Measurements from ENCODE around the gene PCGF3. TPM values are rescaled to one million over a fixed set of nuclear protein-coding genes. Genes with fewer than 3 reads are reported as not detected.
"Not testable (repeated sequence)": the region's sequence is repeated elsewhere in the genome, so short reads cannot be mapped to it uniquely, and the experiment has no call there.

PCGF3 gene
- total RNA-seq, 1 donor from 2014 or later = 35.2 TPM

GRCh38 chr4:703336-704197 is 2.1 kb upstream of the PCGF3 start:
- DNase-seq (ENCODE audit: low read depth) = no peak
- TF ChIP-seq, protein P1, sequence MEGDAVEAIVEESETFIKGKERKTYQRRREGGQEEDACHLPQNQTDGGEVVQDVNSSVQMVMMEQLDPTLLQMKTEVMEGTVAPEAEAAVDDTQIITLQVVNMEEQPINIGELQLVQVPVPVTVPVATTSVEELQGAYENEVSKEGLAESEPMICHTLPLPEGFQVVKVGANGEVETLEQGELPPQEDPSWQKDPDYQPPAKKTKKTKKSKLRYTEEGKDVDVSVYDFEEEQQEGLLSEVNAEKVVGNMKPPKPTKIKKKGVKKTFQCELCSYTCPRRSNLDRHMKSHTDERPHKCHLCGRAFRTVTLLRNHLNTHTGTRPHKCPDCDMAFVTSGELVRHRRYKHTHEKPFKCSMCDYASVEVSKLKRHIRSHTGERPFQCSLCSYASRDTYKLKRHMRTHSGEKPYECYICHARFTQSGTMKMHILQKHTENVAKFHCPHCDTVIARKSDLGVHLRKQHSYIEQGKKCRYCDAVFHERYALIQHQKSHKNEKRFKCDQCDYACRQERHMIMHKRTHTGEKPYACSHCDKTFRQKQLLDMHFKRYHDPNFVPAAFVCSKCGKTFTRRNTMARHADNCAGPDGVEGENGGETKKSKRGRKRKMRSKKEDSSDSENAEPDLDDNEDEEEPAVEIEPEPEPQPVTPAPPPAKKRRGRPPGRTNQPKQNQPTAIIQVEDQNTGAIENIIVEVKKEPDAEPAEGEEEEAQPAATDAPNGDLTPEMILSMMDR (conservative IDR thresholded peaks at IDR 0.05; ENCODE audit: low read depth, low read length) = no peak
- no peak overlapping the region for H3K4me3 ChIP-seq (ENCODE audit: low read depth, low read length)

GRCh38 chr4:704198-704891 is 1.3 kb upstream of the PCGF3 start:
- TF ChIP-seq, protein P1 (conservative IDR thresholded peaks at IDR 0.05; ENCODE audit: low read depth, low read length) = no peak
- no peak overlapping the region for H3K4me3 ChIP-seq (ENCODE audit: low read depth, low read length)
- DNase-seq (ENCODE audit: low read depth) = no peak

- TF ChIP-seq, protein P1 (conservative IDR thresholded peaks at IDR 0.05; ENCODE audit: low read depth, low read length) = no peak
- DNase-seq (ENCODE audit: low read depth) = no peak
- H3K4me3 ChIP-seq (ENCODE audit: low read depth, low read length) = peak overlapping the region; percentile 97
Measured at GRCh38 chr4:704971-705277, 708 bp upstream of the PCGF3 start.

DNA sequence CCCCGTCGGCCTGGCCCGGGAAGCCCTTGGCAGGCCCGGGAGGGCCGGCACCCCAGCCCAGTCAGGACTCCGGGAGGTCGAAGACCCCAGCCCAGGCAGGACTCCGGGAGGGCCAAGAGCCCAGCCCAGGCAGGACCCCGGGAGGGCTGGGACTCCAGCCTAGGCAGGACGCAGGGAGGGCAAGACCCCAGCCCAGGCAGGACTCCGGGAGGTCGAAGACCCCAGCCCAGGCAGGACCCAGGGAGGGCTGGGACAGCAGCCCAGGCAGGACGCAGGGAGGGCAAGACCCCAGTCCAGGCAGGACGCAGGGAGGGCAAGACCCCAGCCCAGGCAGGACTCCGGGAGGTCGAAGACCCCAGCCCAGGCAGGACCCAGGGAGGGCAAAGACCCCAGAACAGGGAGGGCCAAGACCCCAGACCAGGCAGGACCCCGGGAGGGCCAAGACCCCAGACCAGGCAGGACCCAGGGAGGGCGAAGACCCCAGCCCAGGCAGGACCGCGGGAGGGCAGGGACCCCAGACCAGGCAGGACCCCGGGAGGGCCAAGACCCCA is 526 bp downstream of the PCGF3 start:
- peak overlapping the region; percentile 97 for H3K4me3 ChIP-seq (ENCODE audit: low read depth, low read length)
- DNase-seq (ENCODE audit: low read depth) = not testable (repeated sequence)

- TF ChIP-seq, protein P1 (conservative IDR thresholded peaks at IDR 0.05; ENCODE audit: low read depth, low read length) = no peak
- DNase-seq (ENCODE audit: low read depth) = no peak
- H3K4me3 ChIP-seq (ENCODE audit: low read depth, low read length) = peak overlapping the region; percentile 97
Measured at GRCh38 chr4:706834-707598, 1.4 kb downstream of the PCGF3 start.

GRCh38 chr4:707929-708630 is 2.4 kb downstream of the PCGF3 start:
- TF ChIP-seq, protein P1 (conservative IDR thresholded peaks at IDR 0.05; ENCODE audit: low read depth, low read length) = no peak
- no peak for DNase-seq (ENCODE audit: low read depth)
- H3K4me3 ChIP-seq (ENCODE audit: low read depth, low read length) = peak overlapping the region; percentile 8
